Kidney epithelial cell (primary cell): ENCODE results near the gene LIMS1. TPM values are rescaled to one million over a fixed set of nuclear protein-coding genes. Genes with fewer than 3 reads are reported as not detected.

Experiments
- DNase-seq: peaks from one replicate; pipeline ENCODE4 v3.0.0-alpha.2; 2010; ENCODE audit warnings: low read depth
- H3K27me3 ChIP-seq: 2 replicates; pipeline ENCODE4 v1.6.0; 2011; ENCODE audit warnings: low read length; ENCODE audit not compliant: control insufficient read depth, insufficient read depth
- H3K36me3 ChIP-seq: 2 replicates; pipeline ENCODE4 v1.5.1; 2011; ENCODE audit warnings: low read length; ENCODE audit not compliant: control insufficient read depth, insufficient read depth
- H3K4me3 ChIP-seq: 2 replicates; pipeline ENCODE4 v1.5.1; 2011; ENCODE audit warnings: low read depth, mild to moderate bottlenecking, control low read depth, low read length
- CTCF ChIP-seq: IDR thresholded peaks from 2 replicates; pipeline ENCODE4 v1.5.1; 2011; ENCODE audit warnings: mild to moderate bottlenecking, moderate library complexity, low read length, control low read depth, inconsistent platforms; ENCODE audit not compliant: insufficient read depth, poor library complexity, severe bottlenecking
- total RNA-seq: library from RNA; depleted of rRNA; stranded (reverse); fragments of >200 nt; gene quantifications from 2 replicates; pipeline ENCODE4 v1.2.3, GENCODE V29; 2015

Gene LIMS1
- total RNA-seq, 1 donor from 2014 or later, result 202 TPM

- TF ChIP-seq CTCF, result no peak
- H3K4me3 ChIP-seq, result no peak overlapping the region
- no peaks in the 10 kb centered on the region for H3K36me3 ChIP-seq
- no peak for DNase-seq
- H3K27me3 ChIP-seq, result no peaks in the 10 kb centered on the region
Measured at GRCh38 chr2:108619925-108620620, 85.8 kb downstream of the LIMS1 start.

GRCh38 chr2:108620656-108621055 is 86.4 kb downstream of the LIMS1 start:
- TF ChIP-seq CTCF, result no peak
- Histone ChIP-seq H3K36me3 (no peaks in the 10 kb centered on the region), H3K4me3 (no peak overlapping the region), H3K27me3 (no peaks in the 10 kb centered on the region)
- no peak for DNase-seq

GRCh38 chr2:108621087-108621559 is 86.9 kb downstream of the LIMS1 start:
- no peaks in the 10 kb centered on the region for H3K36me3 ChIP-seq
- no peak for DNase-seq
- H3K4me3 ChIP-seq, result peak overlapping the region; percentile 36
- no peak for TF ChIP-seq CTCF
- H3K27me3 ChIP-seq, result no peaks in the 10 kb centered on the region

GRCh38 chr2:108621687-108622681 is 87.7 kb downstream of the LIMS1 start:
- peak overlapping the region; percentile 36 for H3K4me3 ChIP-seq
- TF ChIP-seq CTCF, result no peak
- H3K36me3 ChIP-seq, result no peaks in the 10 kb centered on the region
- DNase-seq, result no peak
- no peaks in the 10 kb centered on the region for H3K27me3 ChIP-seq

- no peak for DNase-seq
- no peaks in the 10 kb centered on the region for H3K27me3 ChIP-seq
- no peak for TF ChIP-seq CTCF
- peak overlapping the region; percentile 19 for H3K4me3 ChIP-seq
- no peaks in the 10 kb centered on the region for H3K36me3 ChIP-seq
Measured at GRCh38 chr2:108623616-108624015, 89.3 kb downstream of the LIMS1 start.
